Mononuclear cell (primary cell): ENCODE results near the gene AGPAT2. TPM values are rescaled to one million over a fixed set of nuclear protein-coding genes. Genes with fewer than 3 reads are reported as not detected.

Source experiments
- H3K27me3 ChIP-seq: 2 replicates; pipeline ENCODE4 v1.6.0; 2011; ENCODE audit warnings: low read length, control low read depth; ENCODE audit not compliant: insufficient read depth
- H3K4me1 ChIP-seq: 2 replicates; pipeline ENCODE4 v1.5.1; 2011; ENCODE audit warnings: mild to moderate bottlenecking, low read length, control low read depth; ENCODE audit not compliant: insufficient read depth
- H3K4me3 ChIP-seq: 2 replicates; pipeline ENCODE4 v1.5.1; 2011; ENCODE audit warnings: mild to moderate bottlenecking, low read length, moderate library complexity
- H3K9me3 ChIP-seq: 2 replicates; pipeline ENCODE4 v1.5.1; 2011; ENCODE audit warnings: low read depth, mild to moderate bottlenecking, control low read depth, low read length
- total RNA-seq: library from RNA; depleted of rRNA; stranded (reverse); fragments of >200 nt; gene quantifications from one replicate; pipeline ENCODE4 v1.2.3, GENCODE V29; 2012

Gene AGPAT2
- total RNA-seq, 1 donor, result 18.7 TPM

GRCh38 chr9:136679431-136679941, 7.8 kb downstream of the AGPAT2 start:
- no peak overlapping the region for H3K4me3 ChIP-seq
- no peaks in the 10 kb centered on the region for H3K9me3 ChIP-seq
- no peaks in the 10 kb centered on the region for H3K27me3 ChIP-seq
- H3K4me1 ChIP-seq, result peaks cover 21% of the 10 kb centered on the region

GRCh38 chr9:136678624-136679023, 8.6 kb downstream of the AGPAT2 start:
- Histone ChIP-seq H3K4me1 (peaks cover 21% of the 10 kb centered on the region), H3K27me3 (no peaks in the 10 kb centered on the region), H3K4me3 (no peak overlapping the region), H3K9me3 (no peaks in the 10 kb centered on the region)

GRCh38 chr9:136678034-136678433, 9.2 kb downstream of the AGPAT2 start:
- peaks cover 21% of the 10 kb centered on the region for H3K4me1 ChIP-seq
- H3K27me3 ChIP-seq, result no peaks in the 10 kb centered on the region
- no peak overlapping the region for H3K4me3 ChIP-seq
- no peaks in the 10 kb centered on the region for H3K9me3 ChIP-seq

GRCh38 chr9:136676920-136677686, 10.2 kb downstream of the AGPAT2 start:
- Histone ChIP-seq H3K27me3 (no peaks in the 10 kb centered on the region), H3K9me3 (no peaks in the 10 kb centered on the region), H3K4me1 (peaks cover 21% of the 10 kb centered on the region), H3K4me3 (no peak overlapping the region)

GRCh38 chr9:136676297-136676794, 10.9 kb downstream of the AGPAT2 start:
- no peaks in the 10 kb centered on the region for H3K27me3 ChIP-seq

GRCh38 chr9:136675477-136676296, 11.6 kb downstream of the AGPAT2 start:
- no peaks in the 10 kb centered on the region for H3K9me3 ChIP-seq
- H3K4me1 ChIP-seq, result peaks cover 21% of the 10 kb centered on the region
- no peak overlapping the region for H3K4me3 ChIP-seq
- no peaks in the 10 kb centered on the region for H3K27me3 ChIP-seq

More at GRCh38 chr9:136676297-136676794, 10.9 kb downstream of the AGPAT2 start:
- H3K4me1 ChIP-seq, result peaks cover 21% of the 10 kb centered on the region
- H3K4me3 ChIP-seq, result no peak overlapping the region
- H3K9me3 ChIP-seq, result no peaks in the 10 kb centered on the region

GRCh38 chr9:136674786-136675349, 12.4 kb downstream of the AGPAT2 start:
- peaks cover 19% of the 10 kb centered on the region for H3K4me1 ChIP-seq
- no peak overlapping the region for H3K4me3 ChIP-seq
- H3K27me3 ChIP-seq, result no peaks in the 10 kb centered on the region
- no peaks in the 10 kb centered on the region for H3K9me3 ChIP-seq

- H3K9me3 ChIP-seq, result no peaks in the 10 kb centered on the region
- no peak overlapping the region for H3K4me3 ChIP-seq
- H3K27me3 ChIP-seq, result no peaks in the 10 kb centered on the region
- H3K4me1 ChIP-seq, result peaks cover 12% of the 10 kb centered on the region
Measured at GRCh38 chr9:136673975-136674785, 13.1 kb downstream of the AGPAT2 start.

- Histone ChIP-seq H3K9me3 (no peaks in the 10 kb centered on the region), H3K4me3 (no peak overlapping the region), H3K27me3 (no peaks in the 10 kb centered on the region), H3K4me1 (peaks cover 3% of the 10 kb centered on the region)
Measured at GRCh38 chr9:136673088-136673974, 13.9 kb downstream of the AGPAT2 start.

GRCh38 chr9:136672431-136673087, 14.7 kb downstream of the AGPAT2 start:
- no peak overlapping the region for H3K4me3 ChIP-seq
- H3K9me3 ChIP-seq, result no peaks in the 10 kb centered on the region
- H3K4me1 ChIP-seq, result no peaks in the 10 kb centered on the region
- H3K27me3 ChIP-seq, result peaks cover under 1% of the 10 kb centered on the region

GRCh38 chr9:136671646-136672430, 15.4 kb downstream of the AGPAT2 start:
- Histone ChIP-seq H3K27me3 (peaks cover 8% of the 10 kb centered on the region), H3K9me3 (no peaks in the 10 kb centered on the region), H3K4me3 (no peak overlapping the region)

GRCh38 chr9:136671254-136671614, 16.0 kb downstream of the AGPAT2 start:
- Histone ChIP-seq H3K27me3 (peaks cover 9% of the 10 kb centered on the region), H3K4me1 (no peaks in the 10 kb centered on the region), H3K9me3 (no peaks in the 10 kb centered on the region), H3K4me3 (no peak overlapping the region)

More at GRCh38 chr9:136671646-136672430, 15.4 kb downstream of the AGPAT2 start:
- no peaks in the 10 kb centered on the region for H3K4me1 ChIP-seq
